Fibroblast of lung (primary cell): Measurements from ENCODE around the gene CAMK2G.

Experiments
- CTCF ChIP-seq, 2 donors: IDR thresholded peaks in 1 of 2; conservative IDR thresholded peaks in 1 of 2; 1 replicate in 1 of 2; 2 replicates in 1 of 2; pipeline ENCODE4 v1.5.1; 2011 to 2012; ENCODE audit warnings: low read length in 2 of 2, control low read depth in 1 of 2, inconsistent platforms in 1 of 2, low read depth in 1 of 2, mild to moderate bottlenecking in 1 of 2
- EZH2 ChIP-seq: IDR thresholded peaks from 2 replicates; pipeline ENCODE4 v1.5.1; 2012; ENCODE audit warnings: low read length, control low read depth, mild to moderate bottlenecking; ENCODE audit errors: missing control alignments

- TF ChIP-seq CTCF (conservative IDR thresholded peaks at IDR 0.05 in 1 of 2, IDR thresholded peaks at IDR 0.05 in 1 of 2; ENCODE audit: low read depth in 1 of 2, low read length in 2 of 2) (no peak), EZH2 (no peak)
Observed at GRCh38 chr10:73819081-73819480, 55.3 kb downstream of the CAMK2G start.
